Ishikawa (cell line): ENCODE results near the gene ADAMTS12.

Experiments used
- EP300 ChIP-seq: IDR thresholded peaks from 2 replicates; pipeline ENCODE4 v1.6.1; 2012; ENCODE audit warnings: borderline replicate concordance
- TEAD4 ChIP-seq: IDR thresholded peaks from 2 replicates; pipeline ENCODE4 v1.6.1; 2012
- YY1 ChIP-seq: IDR thresholded peaks from 2 replicates; pipeline ENCODE4 v1.6.1; 2012; ENCODE audit warnings: low read depth

DNA sequence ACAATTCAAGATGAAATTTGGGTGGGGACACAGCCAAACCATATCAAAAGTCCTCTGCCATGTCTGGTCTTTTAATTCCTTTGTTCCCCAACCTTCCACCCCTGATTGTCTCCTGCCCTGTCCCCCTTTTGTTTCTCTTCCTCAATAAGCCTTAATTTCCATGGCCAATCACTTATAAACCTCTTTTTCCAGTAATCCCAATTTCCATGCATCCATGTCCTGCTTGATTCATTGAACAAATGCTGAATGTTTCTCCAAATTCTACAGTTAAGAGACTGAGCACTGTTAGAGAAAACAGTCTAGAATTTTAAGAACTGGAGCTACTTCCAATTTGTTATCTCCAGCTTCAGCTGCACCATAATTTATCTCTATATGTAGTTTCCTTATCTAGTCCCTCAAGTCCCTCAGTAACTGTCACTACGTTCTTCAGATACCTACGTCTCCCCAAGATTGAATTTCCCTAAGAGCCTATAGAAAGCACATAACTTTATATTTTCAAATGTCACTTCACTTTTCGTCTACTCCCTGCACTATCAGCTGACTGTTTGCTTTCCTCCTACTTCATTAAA lies 416.8 kb downstream of the ADAMTS12 start:
- no peak for TF ChIP-seq EP300
- no peak for TF ChIP-seq TEAD4
- TF ChIP-seq YY1: no peak
